Hepatocyte (in vitro differentiated cells): ENCODE data around the gene REXO1. TPM values are rescaled to one million over a fixed set of nuclear protein-coding genes. Genes with fewer than 3 reads are reported as not detected.

Experiments
- DNase-seq: peaks from one replicate; pipeline ENCODE4 v3.0.0-alpha.2; 2016; ENCODE audit warnings: low spot score
- H2AFZ ChIP-seq: fragments of 200-600 bp; sonication (generic); 2 replicates; pipeline ENCODE4 v1.6.0; 2016; ENCODE audit warnings: antibody characterized with exemption, mild to moderate bottlenecking
- H3K27ac ChIP-seq: fragments of 200-600 bp; sonication (generic); 2 replicates; pipeline ENCODE4 v1.5.1; 2016; ENCODE audit warnings: mild to moderate bottlenecking
- H3K27me3 ChIP-seq: fragments of 200-600 bp; sonication (generic); 2 replicates; pipeline ENCODE4 v1.6.1; 2016
- H3K36me3 ChIP-seq: fragments of 200-600 bp; sonication (generic); replicated peaks from 2 replicates; pipeline ENCODE4 v1.5.1; 2016; ENCODE audit warnings: low read depth; ENCODE audit not compliant: insufficient read depth
- H3K4me1 ChIP-seq: fragments of 200-600 bp; sonication (generic); 2 replicates; pipeline ENCODE4 v1.5.1; 2016; ENCODE audit warnings: mild to moderate bottlenecking, moderate library complexity; ENCODE audit not compliant: insufficient read depth
- H3K4me2 ChIP-seq: fragments of 200-600 bp; sonication (generic); 2 replicates; pipeline ENCODE4 v1.6.0; 2016
- H3K4me3 ChIP-seq: fragments of 200-600 bp; sonication (generic); 2 replicates; pipeline ENCODE4 v1.5.1; 2016; ENCODE audit warnings: mild to moderate bottlenecking
- H3K79me2 ChIP-seq: fragments of 200-600 bp; sonication (generic); 2 replicates; pipeline ENCODE4 v1.6.0; 2017; ENCODE audit warnings: mild to moderate bottlenecking
- H3K9me2 ChIP-seq: fragments of 200-600 bp; sonication (generic); replicated peaks from 2 replicates; pipeline ENCODE4 v1.6.0; 2017; ENCODE audit warnings: mild to moderate bottlenecking; ENCODE audit not compliant: insufficient read depth
- H3K9me3 ChIP-seq: fragments of 200-600 bp; sonication (generic); 2 replicates; pipeline ENCODE4 v1.5.1; 2016; ENCODE audit warnings: low read depth, mild to moderate bottlenecking
- H4K20me1 ChIP-seq: fragments of 200-600 bp; sonication (generic); 2 replicates; pipeline ENCODE4 v1.6.0; 2016; ENCODE audit warnings: mild to moderate bottlenecking; ENCODE audit not compliant: insufficient read depth, poor library complexity, severe bottlenecking
- CTCF ChIP-seq: fragments of 200-600 bp; sonication (generic); IDR thresholded peaks from 2 replicates; pipeline ENCODE4 v1.5.1; 2016; ENCODE audit warnings: antibody characterized with exemption, mild to moderate bottlenecking; ENCODE audit not compliant: poor library complexity
- EZH2 ChIP-seq: fragments of 200-600 bp; sonication (generic); IDR thresholded peaks from 2 replicates; pipeline ENCODE4 v1.6.1; 2016; ENCODE audit warnings: antibody characterized with exemption, mild to moderate bottlenecking, borderline replicate concordance
- EZH2phosphoT487 ChIP-seq: fragments of 200-600 bp; sonication (generic); IDR thresholded peaks from one replicate; pipeline ENCODE4 v1.6.1; 2018; ENCODE audit warnings: antibody characterized with exemption, mild to moderate bottlenecking, low read depth, moderate library complexity; ENCODE audit not compliant: unreplicated experiment, severe bottlenecking
- WGBS: methylation state at CpG from one replicate; pipeline ENCODE4 v1.1.6; 2016; ENCODE audit warnings: low lambda C conversion rate; ENCODE audit errors: missing lambda C conversion rate; 5-methylcytosine and 5-hydroxymethylcytosine counted together
- polyA plus RNA-seq: library from polyadenylated mRNA; unstranded; fragments of >200 nt; fragmentation: Nextera tagmentation; extraction: Ambion mirVana; gene quantifications from 2 replicates; pipeline ENCODE4 v1.2.1, GENCODE V29; 2016
- total RNA-seq: library from RNA; depleted of rRNA; stranded (reverse); fragments of >200 nt; gene quantifications from 2 replicates; pipeline ENCODE4 v1.2.3, GENCODE V29; 2014

Gene REXO1
- total and polyA plus RNA-seq, 2 experiments from 2014 or later: 13.4 to 22.8 TPM

GRCh38 chr19:1849132-1849474 lies 820 bp upstream of the REXO1 start:
- no peaks in the 10 kb centered on the region for H3K9me2 ChIP-seq
- H3K36me3 ChIP-seq: no peaks in the 10 kb centered on the region
- no peak for TF ChIP-seq CTCF
- TF ChIP-seq EZH2phosphoT487: no peak
- no peak for TF ChIP-seq EZH2
- 80% methylated on average over 5 of the region's 5 CpGs for WGBS
- H3K9me3 ChIP-seq: no peaks in the 10 kb centered on the region
- H3K4me2 ChIP-seq: peak overlapping the region; percentile 56
- peaks cover 14% of the 10 kb centered on the region for H3K4me1 ChIP-seq
- H4K20me1 ChIP-seq: peaks cover 41% of the 10 kb centered on the region
- no peak overlapping the region for H3K4me3 ChIP-seq
- H2AFZ ChIP-seq: no peak overlapping the region
- H3K27me3 ChIP-seq: no peaks in the 10 kb centered on the region
- H3K79me2 ChIP-seq: peaks cover 55% of the 10 kb centered on the region
- no peak for DNase-seq
- H3K27ac ChIP-seq: peak overlapping the region; percentile 37

- no peaks in the 10 kb centered on the region for H3K36me3 ChIP-seq
- TF ChIP-seq CTCF: no peak
- TF ChIP-seq EZH2phosphoT487: no peak
- no peak for TF ChIP-seq EZH2
- DNase-seq: peak; percentile 87
- peaks cover 50% of the 10 kb centered on the region for H4K20me1 ChIP-seq
- H3K4me2 ChIP-seq: peak overlapping the region; percentile 86
- no peaks in the 10 kb centered on the region for H3K9me3 ChIP-seq
- peak overlapping the region; percentile 97 for H3K4me3 ChIP-seq
- H3K27me3 ChIP-seq: no peaks in the 10 kb centered on the region
- H2AFZ ChIP-seq: peak overlapping the region; percentile 31
- H3K27ac ChIP-seq: peak overlapping the region; percentile 100
- peaks cover 10% of the 10 kb centered on the region for H3K4me1 ChIP-seq
- WGBS: under 1% methylated on average over 37 of the region's 72 CpGs
- H3K9me2 ChIP-seq: no peaks in the 10 kb centered on the region
- peaks cover 57% of the 10 kb centered on the region for H3K79me2 ChIP-seq
These were observed 442 bp downstream of the REXO1 start for GRCh38 chr19:1847684-1848398.

GRCh38 chr19:1847348-1847683 lies 967 bp downstream of the REXO1 start:
- no peaks in the 10 kb centered on the region for H3K27me3 ChIP-seq
- H3K4me3 ChIP-seq: peak overlapping the region; percentile 97
- H3K4me2 ChIP-seq: peak overlapping the region; percentile 86
- no peak overlapping the region for H2AFZ ChIP-seq
- H3K9me2 ChIP-seq: no peaks in the 10 kb centered on the region
- H3K4me1 ChIP-seq: peaks cover 10% of the 10 kb centered on the region
- 14% methylated on average over 12 of the region's 12 CpGs for WGBS
- no peak for DNase-seq
- TF ChIP-seq EZH2phosphoT487: no peak
- TF ChIP-seq EZH2: no peak
- TF ChIP-seq CTCF: no peak
- H4K20me1 ChIP-seq: peaks cover 55% of the 10 kb centered on the region
- H3K27ac ChIP-seq: peak overlapping the region; percentile 100
- no peaks in the 10 kb centered on the region for H3K9me3 ChIP-seq
- peaks cover 59% of the 10 kb centered on the region for H3K79me2 ChIP-seq
- H3K36me3 ChIP-seq: no peaks in the 10 kb centered on the region
